Epithelial cell of proximal tubule (primary cell): Measurements from ENCODE around the gene RPL13A. TPM values are rescaled to one million over a fixed set of nuclear protein-coding genes. Genes with fewer than 3 reads are reported as not detected.

ENCODE experiments used
- DNase-seq: peaks from one replicate; pipeline ENCODE4 v3.0.0-alpha.2; 2011; ENCODE audit warnings: low read depth
- H3K4me3 ChIP-seq: 2 replicates; pipeline ENCODE4 v1.5.1; 2011; ENCODE audit warnings: low read depth, mild to moderate bottlenecking, low read length
- CTCF ChIP-seq: conservative IDR thresholded peaks from 2 replicates; pipeline ENCODE4 v1.5.1; 2012; ENCODE audit warnings: low read depth, mild to moderate bottlenecking, low read length
- total RNA-seq: library from RNA; depleted of rRNA; stranded (reverse); fragments of >200 nt; gene quantifications from 2 replicates; pipeline ENCODE4 v1.2.3, GENCODE V29; 2015

RPL13A gene
- total RNA-seq, 1 donor from 2014 or later: 3,343 TPM

GRCh38 chr19:49488046-49488862 is 846 bp downstream of the RPL13A start:
- no peak for DNase-seq
- peak overlapping the region; percentile 67 for H3K4me3 ChIP-seq
- no peak for TF ChIP-seq CTCF

- peak overlapping the region; percentile 67 for H3K4me3 ChIP-seq
- TF ChIP-seq CTCF: no peak
- no peak for DNase-seq
These were observed 1.6 kb downstream of the RPL13A start for GRCh38 chr19:49488863-49489537.

GRCh38 chr19:49489601-49490167 is 2.3 kb downstream of the RPL13A start:
- H3K4me3 ChIP-seq: peak overlapping the region; percentile 67
- DNase-seq: no peak
- TF ChIP-seq CTCF: no peak

GRCh38 chr19:49490287-49491029 is 3.0 kb downstream of the RPL13A start:
- H3K4me3 ChIP-seq: no peak overlapping the region
- no peak for DNase-seq
- TF ChIP-seq CTCF: no peak

- no peak for TF ChIP-seq CTCF
- DNase-seq: no peak
- no peak overlapping the region for H3K4me3 ChIP-seq
These were observed 3.8 kb downstream of the RPL13A start for GRCh38 chr19:49491030-49491803.
